IMR-90 (cell line): ENCODE measurements around the gene HMG20B. TPM values are rescaled to one million over a fixed set of nuclear protein-coding genes. Genes with fewer than 3 reads are reported as not detected.

Experiments used
- ATAC-seq: fragments of 200-7000 bp; cut with Tn5 transposase; 2 replicates; pipeline ENCODE4 v1.9.1; 2020; ENCODE audit warnings: low read depth, mild to moderate bottlenecking, moderate library complexity
- BruUV-seq: library from RNA; stranded (reverse); fragments of 400-500 nt; replicated peaks from 2 replicates; lab custom pipeline; 2021; lab: Mats Ljungman, UMichigan
- CTCF ChIA-PET: fragments of 300-600 bp; formaldehyde crosslinking; extraction: SDS; loops from one replicate; lab custom pipeline; 2021; ENCODE audit warnings: antibody characterized with exemption; lab: Yijun Ruan, JAX
- POLR2A ChIA-PET: fragments of 300-600 bp; sonication (Branson Sonifier 250); formaldehyde crosslinking; loops from one replicate; lab custom pipeline; 2022; ENCODE audit warnings: antibody characterized with exemption; ENCODE audit not compliant: unreplicated experiment; lab: Charles Lee
- DNase-seq: peaks from one replicate; pipeline ENCODE4 v3.0.0; 2013
- H2AFZ ChIP-seq: replicated peaks from 2 replicates; pipeline ENCODE3; 2013; ENCODE audit warnings: low read length, mild to moderate bottlenecking; ENCODE audit not compliant: poor library complexity
- H2AK5ac ChIP-seq: 2 replicates; pipeline ENCODE4 v1.6.1; 2013; ENCODE audit warnings: low read depth, low read length, inconsistent platforms
- H2AK9ac ChIP-seq: replicated peaks from 2 replicates; pipeline ENCODE3; 2013; ENCODE audit warnings: mild to moderate bottlenecking, low read depth, low read length, moderate library complexity; ENCODE audit not compliant: poor library complexity
- H2BK120ac ChIP-seq: 2 replicates; pipeline ENCODE4 v1.6.1; 2013; ENCODE audit warnings: low read depth, low read length, inconsistent platforms
- H2BK15ac ChIP-seq: 3 replicates; pipeline ENCODE4 v1.6.1; 2013; ENCODE audit warnings: low read depth, low read length, inconsistent platforms
- H2BK20ac ChIP-seq: 2 replicates; pipeline ENCODE4 v1.6.1; 2013; ENCODE audit warnings: low read depth, mild to moderate bottlenecking, inconsistent platforms, low read length, moderate library complexity
- H2BK5ac ChIP-seq: 2 replicates; pipeline ENCODE4 v1.6.1; 2013; ENCODE audit warnings: mild to moderate bottlenecking, low read depth, low read length, inconsistent platforms; ENCODE audit not compliant: poor library complexity, severe bottlenecking
- H3K14ac ChIP-seq: replicated peaks from 2 replicates; pipeline ENCODE4 v1.6.1; 2013; ENCODE audit warnings: low read depth, low read length, inconsistent platforms
- H3K18ac ChIP-seq: 2 replicates; pipeline ENCODE4 v1.6.1; 2013; ENCODE audit warnings: low read depth, low read length, control low read depth
- H3K23ac ChIP-seq: 2 replicates; pipeline ENCODE4 v1.6.1; 2013; ENCODE audit warnings: low read depth, low read length, inconsistent platforms
- H3K27ac ChIP-seq: 2 replicates; pipeline ENCODE4 v1.5.1; 2013; ENCODE audit warnings: mild to moderate bottlenecking, control low read depth, low read length; ENCODE audit not compliant: insufficient read depth
- H3K27me3 ChIP-seq: 2 replicates; pipeline ENCODE4 v1.6.1; 2013; ENCODE audit warnings: low read length; ENCODE audit not compliant: control insufficient read depth, insufficient read depth
- H3K36me3 ChIP-seq: 2 replicates; pipeline ENCODE4 v1.6.1; 2013; ENCODE audit warnings: low read length, mixed read lengths; ENCODE audit not compliant: control insufficient read depth, insufficient read depth
- H3K4ac ChIP-seq: 2 replicates; pipeline ENCODE4 v1.6.1; 2013; ENCODE audit warnings: low read depth, low read length, inconsistent platforms
- H3K4me1 ChIP-seq: 2 replicates; pipeline ENCODE4 v1.6.1; 2013; ENCODE audit warnings: low read length, mixed read lengths; ENCODE audit not compliant: control insufficient read depth, insufficient read depth
- H3K4me2 ChIP-seq: 2 replicates; pipeline ENCODE4 v1.6.1; 2013; ENCODE audit warnings: low read depth, mild to moderate bottlenecking, control low read depth, low read length, moderate library complexity
- H3K4me3 ChIP-seq: 2 replicates; pipeline ENCODE4 v1.5.1; 2013; ENCODE audit warnings: low read depth, mild to moderate bottlenecking, control low read depth, low read length, moderate library complexity; ENCODE audit not compliant: insufficient read depth
- H3K56ac ChIP-seq: 2 replicates; pipeline ENCODE4 v1.6.1; 2013; ENCODE audit warnings: low read length, inconsistent platforms; ENCODE audit not compliant: insufficient read depth; ENCODE audit errors: extremely low read depth
- H3K79me1 ChIP-seq, 2 experiments: 2 replicates each; pipeline ENCODE4 v1.6.1; 2013; ENCODE audit warnings: low read length in 2 of 2, inconsistent platforms in 1 of 2, low read depth in 1 of 2
- H3K9ac ChIP-seq: 2 replicates; pipeline ENCODE4 v1.6.1; 2013; ENCODE audit warnings: low read depth, low read length, control low read depth
- H3K9me1 ChIP-seq: 2 replicates; pipeline ENCODE4 v1.6.1; 2013; ENCODE audit warnings: low read length, inconsistent platforms; ENCODE audit not compliant: insufficient read depth
- H3K9me3 ChIP-seq: 2 replicates; pipeline ENCODE4 v1.6.1; 2013; ENCODE audit warnings: low read length; ENCODE audit not compliant: control insufficient read depth, insufficient read depth
- H4K20me1 ChIP-seq: 2 replicates; pipeline ENCODE4 v1.6.1; 2013; ENCODE audit warnings: low read length, inconsistent platforms; ENCODE audit not compliant: insufficient read depth
- H4K5ac ChIP-seq: 2 replicates; pipeline ENCODE4 v1.6.1; 2013; ENCODE audit warnings: mild to moderate bottlenecking, low read depth, low read length, control low read depth
- H4K8ac ChIP-seq, 2 experiments: 2 replicates each; pipeline ENCODE4 v1.6.1; 2013; ENCODE audit warnings: low read depth in 2 of 2, low read length in 2 of 2, control low read depth in 1 of 2, inconsistent platforms in 1 of 2
- H4K91ac ChIP-seq: 2 replicates; pipeline ENCODE4 v1.6.1; 2013; ENCODE audit warnings: low read depth, low read length, inconsistent platforms; ENCODE audit not compliant: insufficient read depth
- BHLHE40 ChIP-seq: fragments of 150-350 bp; IDR thresholded peaks from 2 replicates; pipeline ENCODE4 v1.6.1; 2016; ENCODE audit warnings: mild to moderate bottlenecking, low read depth, low read length
- CEBPB ChIP-seq: IDR thresholded peaks from 2 replicates; pipeline ENCODE4 v1.6.1; 2012; ENCODE audit warnings: low read depth, low read length, improper control_type of control experiment
- CHD1 ChIP-seq: IDR thresholded peaks from 2 replicates; pipeline ENCODE4 v1.6.1; 2012; ENCODE audit warnings: low read depth, low read length, improper control_type of control experiment
- CTCF ChIP-seq: conservative IDR thresholded peaks from 2 replicates; pipeline ENCODE4 v1.5.1; 2012; ENCODE audit warnings: mild to moderate bottlenecking, low read depth, low read length, improper control_type of control experiment
- ELK1 ChIP-seq: fragments of 150-350 bp; IDR thresholded peaks from 2 replicates; pipeline ENCODE4 v1.6.1; 2016; ENCODE audit warnings: low read depth, mild to moderate bottlenecking, low read length, moderate library complexity, borderline replicate concordance
- FOS ChIP-seq: fragments of 150-350 bp; IDR thresholded peaks from 2 replicates; pipeline ENCODE4 v1.6.1; 2016; ENCODE audit warnings: low read depth, low read length
- MAFK ChIP-seq: IDR thresholded peaks from 2 replicates; pipeline ENCODE4 v1.6.1; 2012; ENCODE audit warnings: low read depth, low read length, improper control_type of control experiment
- MAZ ChIP-seq: IDR thresholded peaks from 2 replicates; pipeline ENCODE4 v1.6.1; 2012; ENCODE audit warnings: low read depth, mild to moderate bottlenecking, low read length, improper control_type of control experiment, moderate library complexity, borderline replicate concordance
- MXI1 ChIP-seq: IDR thresholded peaks from 2 replicates; pipeline ENCODE4 v1.6.1; 2012; ENCODE audit warnings: low read depth, mild to moderate bottlenecking, low read length, moderate library complexity, borderline replicate concordance
- NFE2L2 ChIP-seq: fragments of 150-350 bp; IDR thresholded peaks from 2 replicates; pipeline ENCODE4 v1.6.1; 2016; ENCODE audit warnings: low read depth, mild to moderate bottlenecking, low read length
- POLR2A ChIP-seq: IDR thresholded peaks from 2 replicates; pipeline ENCODE4 v1.6.1; 2012; ENCODE audit warnings: mild to moderate bottlenecking, low read depth, low read length
- RAD21 ChIP-seq: IDR thresholded peaks from 2 replicates; pipeline ENCODE4 v1.6.1; 2012; ENCODE audit warnings: low read length, improper control_type of control experiment
- RCOR1 ChIP-seq: IDR thresholded peaks from 2 replicates; pipeline ENCODE4 v1.6.1; 2012; ENCODE audit warnings: mild to moderate bottlenecking, low read length, improper control_type of control experiment; ENCODE audit not compliant: insufficient replicate concordance
- SMC3 ChIP-seq: fragments of 150-350 bp; IDR thresholded peaks from 2 replicates; pipeline ENCODE4 v1.6.1; 2016; ENCODE audit warnings: low read depth, mild to moderate bottlenecking, antibody characterized with exemption, low read length, moderate library complexity
- USF2 ChIP-seq: fragments of 150-350 bp; IDR thresholded peaks from 2 replicates; pipeline ENCODE4 v1.6.1; 2017; ENCODE audit warnings: mild to moderate bottlenecking, antibody characterized with exemption, low read length, low read depth
- WGBS, 2 experiments: methylation state at CpG; one replicate each; pipeline versions ENCODE4 v1.1.5 to v1.1.7; 2013; ENCODE audit warnings: missing lambda C conversion rate in 2 of 2; ENCODE audit not compliant: insufficient read length in 1 of 2; ENCODE audit errors: extremely low coverage in 2 of 2; 5-methylcytosine and 5-hydroxymethylcytosine counted together
- dilution Hi-C: fragments of 300-500 bp; cut with HindIII; formaldehyde crosslinking; loops from one replicate; pipeline ENCODE4 v1.14.3; 2018; ENCODE audit warnings: low sequenced_read_pairs; ENCODE audit not compliant: unreplicated experiment
- in situ Hi-C: fragments of 300-500 bp; cut with MboI; formaldehyde crosslinking; loops from 3 replicates; pipeline ENCODE4 v1.14.3; 2019; ENCODE audit warnings: low sequenced_read_pairs, inconsistent platforms, mixed read lengths
- intact Hi-C: fragments of 100-400 bp; cut with micrococcal nuclease; formaldehyde crosslinking; loops from 2 replicates; pipeline ENCODE4 v1.10.0; 2022
- polyA plus RNA-seq, 3 experiments: library from polyadenylated mRNA; depleted of rRNA; stranded (reverse); fragments of >200 nt; gene quantifications; 2 replicates each; pipeline ENCODE4 v1.2.3, GENCODE V29; 2012; ENCODE audit warnings: low replicate concordance in 1 of 3
- total RNA-seq: library from RNA; depleted of rRNA; stranded (reverse); fragments of >200 nt; gene quantifications from 2 replicates; pipeline ENCODE4 v1.2.3, GENCODE V29; 2012

The HMG20B gene
- total and polyA plus RNA-seq, 2 of the 4 experiments (the other 2 are of a cell fraction), result 57.5 to 63.8 TPM

- in situ Hi-C loops, result no loop called here
- BruUV-seq, result no TSS peak
- TF ChIP-seq MAFK (no peak), USF2 (no peak), RAD21 (no peak), SMC3 (no peak), CHD1 (no peak), RCOR1 (no peak), FOS (no peak), ELK1 (no peak), CEBPB (no peak), NFE2L2 (no peak), MAZ (no peak), MXI1 (no peak), POLR2A (no peak), BHLHE40 (no peak), CTCF (no peak)
Measured at GRCh38 chr19:3534375-3535234, 38.1 kb upstream of the HMG20B start.

More at GRCh38 chr19:3534375-3535234, 38.1 kb upstream of the HMG20B start:
- dilution Hi-C loops, result no loop called here
- Histone ChIP-seq H3K4ac (no peak overlapping the region), H3K14ac (no peak overlapping the region), H4K20me1 (peaks cover 30% of the 10 kb centered on the region), H4K8ac (no peak overlapping the region), H3K18ac (no peak overlapping the region), H3K9me3 (no peaks in the 10 kb centered on the region), H2BK5ac (no peak overlapping the region), H3K56ac (no peak overlapping the region), H2AFZ (no peak overlapping the region), H3K79me1 (peaks cover 8 to 30% of the 10 kb centered on the region in 2 experiments; a peak in 3 of 4 replicates), H2AK5ac (no peak overlapping the region), H2BK20ac (no peak overlapping the region), H2BK15ac (no peak overlapping the region), H2BK120ac (no peak overlapping the region), H3K9me1 (0 out of 2 replicates have a peak, but pooled peaks cover 2% of the 10 kb centered on the region), H4K5ac (no peak overlapping the region), H3K27me3 (no peaks in the 10 kb centered on the region), H3K4me1 (no peaks in the 10 kb centered on the region), H2AK9ac (no peak overlapping the region), H3K9ac (no peak overlapping the region), H3K4me3 (no peak overlapping the region), H3K23ac (no peak overlapping the region), H3K36me3 (peaks cover 61% of the 10 kb centered on the region), H4K91ac (no peak overlapping the region), H3K4me2 (no peak overlapping the region), H3K27ac (no peak overlapping the region)
- ChIA-PET CTCF (no interaction called here), POLR2A (no interaction called here)
- ATAC-seq (no peak), DNase-seq (no peak)
- intact Hi-C loops, result no loop called here
- 97% methylated on average over 17 of the region's 38 CpGs; no CpG with 5 or more reads in 1 of the 2 experiments for WGBS, 2 experiments
